Bronchial epithelial cell (primary cell): Measurements from ENCODE around the gene NFAM1. TPM values are rescaled to one million over a fixed set of nuclear protein-coding genes. Genes with fewer than 3 reads are reported as not detected.

ENCODE experiments used
- DNase-seq: peaks from one replicate; pipeline ENCODE4 v3.0.0-alpha.2; 2010; ENCODE audit warnings: low read depth
- FAIRE-seq: peaks from 2 replicates; lab custom pipeline; 2011; peaks lifted over from hg19 to GRCh38; lab: Jason Lieb, UNC
- H3K27me3 ChIP-seq: 2 replicates; pipeline ENCODE4 v1.5.1; 2011; ENCODE audit warnings: low read length; ENCODE audit not compliant: control insufficient read depth, insufficient read depth
- H3K36me3 ChIP-seq: 2 replicates; pipeline ENCODE4 v1.5.1; 2011; ENCODE audit warnings: low read length; ENCODE audit not compliant: control insufficient read depth, insufficient read depth
- H3K4me3 ChIP-seq: 2 replicates; pipeline ENCODE4 v1.5.1; 2011; ENCODE audit warnings: mild to moderate bottlenecking, low read depth, low read length, control low read depth
- total RNA-seq: library from RNA; depleted of rRNA; stranded (reverse); fragments of >200 nt; gene quantifications from 2 replicates; pipeline ENCODE4 v1.2.1, GENCODE V29; 2014
- TF ChIP-seq, protein P1 (sequence below): IDR thresholded peaks from 2 replicates; pipeline ENCODE4 v1.5.1; 2011; ENCODE audit warnings: mild to moderate bottlenecking, moderate library complexity, low read length, control low read depth, inconsistent platforms; ENCODE audit not compliant: insufficient read depth, severe bottlenecking

NFAM1 gene
- total RNA-seq, 1 donor from 2014 or later, result not detected

DNA sequence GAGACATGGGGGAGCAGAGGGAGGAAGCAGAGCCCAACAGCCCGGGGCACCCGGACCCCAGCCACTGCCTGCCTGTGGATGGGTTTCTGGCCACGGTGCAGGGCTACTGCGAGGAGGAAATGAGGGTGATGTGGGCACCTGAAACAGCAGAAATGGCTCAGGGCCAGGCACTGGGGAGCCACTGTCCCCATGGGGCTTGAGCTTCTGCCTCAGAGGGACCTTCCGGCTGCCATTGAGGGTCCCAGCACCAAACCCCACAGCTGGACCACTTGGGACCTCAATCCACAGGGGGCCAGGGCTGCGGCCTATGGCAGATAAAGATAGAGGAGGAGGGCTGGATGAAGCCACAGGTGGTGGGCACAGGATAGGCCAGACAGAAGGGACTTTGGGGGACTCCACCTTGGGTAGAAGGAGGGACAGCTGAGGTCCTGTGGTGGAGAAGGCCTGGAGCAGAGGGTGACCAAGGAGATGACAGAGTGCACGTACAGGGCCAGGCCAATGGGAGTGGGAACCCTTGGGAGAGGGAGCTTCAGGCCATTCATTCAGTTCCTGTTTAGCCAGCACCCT lies 48.3 kb downstream of the NFAM1 start:
- Histone ChIP-seq H3K36me3 (no peaks in the 10 kb centered on the region), H3K4me3 (no peak overlapping the region), H3K27me3 (peaks cover 1% of the 10 kb centered on the region)
- DNase-seq (no peak), FAIRE-seq (peak; percentile 64)
- TF ChIP-seq, protein P1, sequence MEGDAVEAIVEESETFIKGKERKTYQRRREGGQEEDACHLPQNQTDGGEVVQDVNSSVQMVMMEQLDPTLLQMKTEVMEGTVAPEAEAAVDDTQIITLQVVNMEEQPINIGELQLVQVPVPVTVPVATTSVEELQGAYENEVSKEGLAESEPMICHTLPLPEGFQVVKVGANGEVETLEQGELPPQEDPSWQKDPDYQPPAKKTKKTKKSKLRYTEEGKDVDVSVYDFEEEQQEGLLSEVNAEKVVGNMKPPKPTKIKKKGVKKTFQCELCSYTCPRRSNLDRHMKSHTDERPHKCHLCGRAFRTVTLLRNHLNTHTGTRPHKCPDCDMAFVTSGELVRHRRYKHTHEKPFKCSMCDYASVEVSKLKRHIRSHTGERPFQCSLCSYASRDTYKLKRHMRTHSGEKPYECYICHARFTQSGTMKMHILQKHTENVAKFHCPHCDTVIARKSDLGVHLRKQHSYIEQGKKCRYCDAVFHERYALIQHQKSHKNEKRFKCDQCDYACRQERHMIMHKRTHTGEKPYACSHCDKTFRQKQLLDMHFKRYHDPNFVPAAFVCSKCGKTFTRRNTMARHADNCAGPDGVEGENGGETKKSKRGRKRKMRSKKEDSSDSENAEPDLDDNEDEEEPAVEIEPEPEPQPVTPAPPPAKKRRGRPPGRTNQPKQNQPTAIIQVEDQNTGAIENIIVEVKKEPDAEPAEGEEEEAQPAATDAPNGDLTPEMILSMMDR, result no peak

DNA sequence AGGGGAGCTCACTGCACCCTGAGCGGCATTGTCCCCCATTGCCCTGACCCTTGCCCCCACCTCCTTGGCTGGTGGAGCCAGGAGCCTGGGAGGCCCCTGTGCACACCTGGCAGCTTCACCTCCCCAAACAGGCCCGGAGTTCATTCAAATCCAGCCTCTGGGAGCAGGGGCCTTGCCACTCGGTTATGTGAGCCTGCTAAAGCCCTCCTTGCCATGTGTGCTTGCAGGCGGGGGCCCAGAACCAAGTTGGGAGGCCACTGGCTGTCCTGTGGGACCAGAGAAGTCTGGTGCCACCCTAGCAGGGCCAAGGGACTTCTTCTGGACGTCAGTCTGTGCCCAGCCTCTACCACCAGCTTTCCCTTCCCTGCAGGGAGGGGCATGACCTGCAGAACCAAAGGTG lies 48.9 kb downstream of the NFAM1 start:
- no peak for FAIRE-seq
- H3K4me3 ChIP-seq, result no peak overlapping the region
- H3K27me3 ChIP-seq, result peaks cover 1% of the 10 kb centered on the region
- H3K36me3 ChIP-seq, result no peaks in the 10 kb centered on the region
- TF ChIP-seq, protein P1, result no peak
- DNase-seq, result no peak

DNA sequence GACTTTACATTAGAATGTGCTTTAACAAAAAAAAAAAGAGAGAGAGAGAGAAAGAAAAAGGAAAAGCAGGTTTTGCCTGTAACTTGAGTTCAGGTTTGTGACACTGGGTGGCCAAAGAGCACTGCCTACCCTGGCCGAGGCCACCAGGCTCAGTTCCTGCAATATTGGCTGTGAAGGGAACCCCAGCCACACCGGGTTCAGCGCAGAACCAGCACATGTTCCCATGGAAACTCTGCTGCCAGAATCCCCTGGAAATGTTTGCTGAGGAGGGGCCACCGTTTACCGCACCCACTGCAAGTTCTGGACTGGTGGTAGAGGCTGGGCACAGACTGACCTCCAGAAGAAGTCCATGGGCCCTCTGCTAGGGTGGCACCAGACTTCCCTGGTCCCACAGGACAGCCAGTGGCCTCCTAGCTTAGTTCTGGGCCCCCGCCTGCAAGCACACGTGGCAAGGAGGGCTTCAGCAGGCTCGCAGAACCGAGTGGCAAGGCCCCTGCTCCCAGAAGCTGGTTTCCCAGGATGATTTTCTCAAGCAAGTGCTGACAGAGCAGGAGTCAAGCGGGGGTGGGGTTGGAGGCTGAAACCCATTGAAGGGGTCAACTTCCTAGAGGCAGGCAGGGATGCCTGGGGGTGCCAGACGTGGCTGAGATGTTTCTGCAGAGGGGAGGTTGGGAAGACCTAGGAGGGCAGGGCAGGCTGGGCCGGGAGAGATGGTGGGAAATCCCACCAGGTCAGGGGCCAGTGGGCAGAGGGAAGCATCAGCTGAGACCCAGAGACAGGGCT lies 51.2 kb downstream of the NFAM1 start:
- H3K27me3 ChIP-seq, result peaks cover 1% of the 10 kb centered on the region
- no peaks in the 10 kb centered on the region for H3K36me3 ChIP-seq
- no peak for FAIRE-seq
- H3K4me3 ChIP-seq, result no peak overlapping the region
- no peak for DNase-seq
- TF ChIP-seq, protein P1, result no peak

DNA sequence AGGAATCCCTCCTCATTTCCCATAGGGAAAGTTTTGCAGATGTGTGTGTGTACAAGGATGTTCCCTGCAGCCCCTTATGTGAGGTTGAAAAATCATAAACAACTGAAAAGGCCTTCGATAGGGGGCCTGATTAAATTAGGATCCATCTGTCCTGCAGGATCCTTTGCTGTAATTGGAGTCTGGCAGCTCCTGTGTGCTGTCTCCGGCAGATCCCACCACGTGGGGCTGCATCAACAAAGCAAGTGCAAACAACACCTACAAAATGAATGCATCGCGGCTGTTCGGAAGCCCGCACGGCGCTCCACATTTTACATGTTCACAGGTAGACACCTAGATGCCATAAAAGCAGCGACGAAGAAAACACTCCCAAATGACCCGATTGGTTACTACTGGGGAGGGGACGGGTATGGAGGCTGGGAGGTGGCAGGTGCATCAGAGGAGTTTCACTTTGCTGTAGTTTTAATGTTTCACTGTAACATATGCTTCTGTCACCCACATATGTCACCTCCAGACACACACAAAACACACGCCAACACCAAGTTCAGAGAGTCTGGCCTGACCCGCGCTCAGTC lies 52.2 kb downstream of the NFAM1 start:
- TF ChIP-seq, protein P1, result no peak
- DNase-seq (no peak), FAIRE-seq (no peak)
- H3K36me3 ChIP-seq, result no peaks in the 10 kb centered on the region
- no peak overlapping the region for H3K4me3 ChIP-seq
- peaks cover 1% of the 10 kb centered on the region for H3K27me3 ChIP-seq

DNA sequence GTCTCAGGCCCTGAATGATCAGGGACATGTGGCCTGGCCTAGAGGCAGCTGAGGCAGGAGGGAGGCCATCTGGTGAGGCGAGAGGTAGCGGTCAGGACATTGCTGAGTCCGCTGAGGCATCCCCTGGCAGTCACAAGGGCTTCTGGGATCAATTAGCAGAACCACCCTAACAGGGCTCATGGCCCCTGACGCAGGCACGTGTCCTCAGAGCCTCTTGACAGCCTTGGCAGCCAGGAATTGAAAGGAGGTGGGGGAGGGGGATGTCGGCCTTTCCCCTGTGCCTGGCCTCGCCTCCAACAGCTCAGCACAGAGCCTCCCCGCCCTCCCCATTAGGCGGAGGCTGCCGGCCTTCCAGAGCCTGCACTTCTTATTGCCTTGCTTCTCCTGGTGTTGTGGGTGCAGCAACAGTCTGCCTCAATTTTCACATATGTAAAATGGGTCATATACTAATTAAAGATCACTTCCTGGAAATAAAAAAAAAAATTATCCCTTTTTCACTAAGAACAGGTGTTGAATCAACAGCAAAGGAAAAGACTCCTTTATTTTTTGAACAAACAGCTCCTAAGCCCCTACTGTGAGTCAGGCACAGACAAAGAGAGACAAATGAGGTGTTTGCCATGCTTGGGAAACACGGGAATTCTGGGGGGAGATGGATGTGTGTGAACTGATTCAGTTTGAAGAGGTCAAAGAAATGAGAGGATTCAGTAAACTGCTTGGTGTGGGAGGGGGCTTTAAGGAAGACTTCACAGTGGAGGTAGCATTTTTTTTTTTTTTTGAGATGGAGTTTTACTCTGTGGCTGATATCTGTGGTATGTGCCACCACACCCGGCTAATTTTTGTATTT lies 55.3 kb downstream of the NFAM1 start:
- TF ChIP-seq, protein P1, result no peak
- Histone ChIP-seq H3K36me3 (no peaks in the 10 kb centered on the region), H3K27me3 (peaks cover 1% of the 10 kb centered on the region), H3K4me3 (no peak overlapping the region)
- FAIRE-seq (no peak), DNase-seq (no peak)
